Caco-2 (cell line): ENCODE measurements around the gene FAP. TPM values are rescaled to one million over a fixed set of nuclear protein-coding genes. Genes with fewer than 3 reads are reported as not detected.

ENCODE experiments used
- BruUV-seq: library from RNA; stranded (reverse); fragments of 400-500 nt; replicated peaks from 2 replicates; lab custom pipeline; 2021; lab: Mats Ljungman, UMichigan
- CTCF ChIA-PET: fragments of 300-600 bp; sonication (Branson Sonifier 250); formaldehyde crosslinking; loops from one replicate; lab custom pipeline; 2022; ENCODE audit warnings: antibody characterized with exemption; lab: Charles Lee
- POLR2A ChIA-PET: fragments of 300-600 bp; sonication (Branson Sonifier 250); formaldehyde crosslinking; loops from one replicate; lab custom pipeline; 2022; ENCODE audit warnings: antibody characterized with exemption; lab: Charles Lee
- DNase-seq, 2 experiments: peaks; one replicate each; pipeline versions ENCODE4 v3.0.0 to v3.0.0-alpha.2; 2020 to 2022
- H3K27me3 ChIP-seq: replicated peaks from 2 replicates; pipeline ENCODE4 v1.6.0; 2011; ENCODE audit warnings: low read length; ENCODE audit not compliant: control insufficient read depth, insufficient read depth
- H3K36me3 ChIP-seq: 2 replicates; pipeline ENCODE4 v1.5.1; 2011; ENCODE audit warnings: low read length; ENCODE audit not compliant: control insufficient read depth, insufficient read depth
- H3K4me1 ChIP-seq: fragments of 250-450 bp; sonication (Bioruptor Pico); 2 replicates; pipeline ENCODE4 v1.5.1; 2020; ENCODE audit warnings: mild to moderate bottlenecking
- H3K4me3 ChIP-seq: 2 replicates; pipeline ENCODE4 v1.5.1; 2011; ENCODE audit warnings: low read depth, mild to moderate bottlenecking, control low read depth, low read length
- H3K9me3 ChIP-seq: fragments of 250-450 bp; sonication (Bioruptor Pico); 2 replicates; pipeline ENCODE4 v1.5.1; 2020; ENCODE audit warnings: mild to moderate bottlenecking, moderate library complexity
- H3K27ac Mint-ChIP-seq: one replicate; pipeline ENCODE4 v1.8.0; 2022; ENCODE audit warnings: mixed read lengths; ENCODE audit not compliant: unreplicated experiment
- H3K27me3 Mint-ChIP-seq: one replicate; pipeline ENCODE4 v1.8.0; 2022; ENCODE audit warnings: mixed read lengths; ENCODE audit not compliant: insufficient read depth, unreplicated experiment
- H3K36me3 Mint-ChIP-seq: one replicate; pipeline ENCODE4 v1.8.0; 2022; ENCODE audit warnings: mild to moderate bottlenecking, mixed read lengths; ENCODE audit not compliant: insufficient read depth, unreplicated experiment
- H3K4me1 Mint-ChIP-seq: one replicate; pipeline ENCODE4 v1.8.0; 2022; ENCODE audit warnings: low read depth, mixed read lengths; ENCODE audit not compliant: unreplicated experiment
- H3K4me3 Mint-ChIP-seq: one replicate; pipeline ENCODE4 v1.8.0; 2022; ENCODE audit warnings: mild to moderate bottlenecking, moderate library complexity, mixed read lengths; ENCODE audit not compliant: unreplicated experiment
- H3K9me3 Mint-ChIP-seq: one replicate; pipeline ENCODE4 v1.8.0; 2022; ENCODE audit warnings: mixed read lengths; ENCODE audit not compliant: unreplicated experiment
- intact Hi-C: fragments of 100-400 bp; cut with micrococcal nuclease; formaldehyde crosslinking; loops from one replicate; pipeline ENCODE4 v1.10.0; 2022; ENCODE audit not compliant: unreplicated experiment
- total RNA-seq: library from RNA; stranded (reverse); gene quantifications from 2 replicates; pipeline ENCODE4 v1.2.3, GENCODE V29; 2022
- TF ChIP-seq, protein P1 (sequence below), 2 experiments: fragments of 200-600 bp in 1 of 2; IDR thresholded peaks; 1 replicate in 1 of 2; 2 replicates in 1 of 2; pipeline versions ENCODE4 v1.5.1 to v1.8.0; 2011 to 2022; ENCODE audit warnings: antibody characterized with exemption in 1 of 2, control low read depth in 1 of 2, inconsistent platforms in 1 of 2, low read depth in 1 of 2, low read length in 1 of 2, mild to moderate bottlenecking in 1 of 2, moderate library complexity in 1 of 2; ENCODE audit not compliant: insufficient read depth in 1 of 2, severe bottlenecking in 1 of 2, unreplicated experiment in 1 of 2

Gene FAP
- total RNA-seq, 1 experiment from 2014 or later: not detected

DNA sequence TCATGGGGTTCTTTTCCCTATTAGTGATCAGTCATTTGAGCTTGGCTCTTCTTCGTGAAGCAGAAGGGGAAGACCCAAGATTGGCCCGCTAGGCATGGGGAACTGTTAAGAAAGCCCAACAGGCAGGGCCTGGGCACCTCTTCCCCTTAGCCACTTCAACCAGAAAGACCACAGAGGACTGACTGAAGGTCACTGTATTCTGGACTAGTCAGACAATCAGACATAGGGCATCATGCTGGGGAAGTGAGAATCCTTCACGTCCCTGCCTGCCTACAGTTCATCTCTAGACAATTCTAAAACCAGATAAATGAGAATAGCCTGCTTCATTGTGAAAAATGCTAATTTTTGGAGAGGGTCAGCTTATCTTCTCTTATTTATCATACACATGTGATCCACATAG lies 28.1 kb downstream of the FAP start:
- intact Hi-C loops: no loop called here
- H3K27me3 ChIP-seq: no peaks in the 10 kb centered on the region
- no peak overlapping the region for H3K27ac Mint-ChIP-seq
- ChIA-PET POLR2A (no interaction called here), CTCF (no interaction called here)
- TF ChIP-seq, protein P1, sequence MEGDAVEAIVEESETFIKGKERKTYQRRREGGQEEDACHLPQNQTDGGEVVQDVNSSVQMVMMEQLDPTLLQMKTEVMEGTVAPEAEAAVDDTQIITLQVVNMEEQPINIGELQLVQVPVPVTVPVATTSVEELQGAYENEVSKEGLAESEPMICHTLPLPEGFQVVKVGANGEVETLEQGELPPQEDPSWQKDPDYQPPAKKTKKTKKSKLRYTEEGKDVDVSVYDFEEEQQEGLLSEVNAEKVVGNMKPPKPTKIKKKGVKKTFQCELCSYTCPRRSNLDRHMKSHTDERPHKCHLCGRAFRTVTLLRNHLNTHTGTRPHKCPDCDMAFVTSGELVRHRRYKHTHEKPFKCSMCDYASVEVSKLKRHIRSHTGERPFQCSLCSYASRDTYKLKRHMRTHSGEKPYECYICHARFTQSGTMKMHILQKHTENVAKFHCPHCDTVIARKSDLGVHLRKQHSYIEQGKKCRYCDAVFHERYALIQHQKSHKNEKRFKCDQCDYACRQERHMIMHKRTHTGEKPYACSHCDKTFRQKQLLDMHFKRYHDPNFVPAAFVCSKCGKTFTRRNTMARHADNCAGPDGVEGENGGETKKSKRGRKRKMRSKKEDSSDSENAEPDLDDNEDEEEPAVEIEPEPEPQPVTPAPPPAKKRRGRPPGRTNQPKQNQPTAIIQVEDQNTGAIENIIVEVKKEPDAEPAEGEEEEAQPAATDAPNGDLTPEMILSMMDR (IDR thresholded peaks at IDR 0.05; ENCODE audit: insufficient read depth in 1 of 2, low read depth in 1 of 2, low read length in 1 of 2, severe bottlenecking in 1 of 2, unreplicated experiment in 1 of 2): no peak
- H3K4me1 ChIP-seq: no peaks in the 10 kb centered on the region
- H3K4me1 Mint-ChIP-seq: no peaks in the 10 kb centered on the region
- H3K4me3 Mint-ChIP-seq: no peak overlapping the region
- H3K36me3 Mint-ChIP-seq: no peaks in the 10 kb centered on the region
- H3K27me3 Mint-ChIP-seq: peaks cover 7% of the 10 kb centered on the region
- H3K9me3 Mint-ChIP-seq: no peaks in the 10 kb centered on the region
- no TSS peak for BruUV-seq
- H3K9me3 ChIP-seq: no peaks in the 10 kb centered on the region
- H3K4me3 ChIP-seq: no peak overlapping the region
- H3K36me3 ChIP-seq: no peaks in the 10 kb centered on the region
- DNase-seq: no peak

DNA sequence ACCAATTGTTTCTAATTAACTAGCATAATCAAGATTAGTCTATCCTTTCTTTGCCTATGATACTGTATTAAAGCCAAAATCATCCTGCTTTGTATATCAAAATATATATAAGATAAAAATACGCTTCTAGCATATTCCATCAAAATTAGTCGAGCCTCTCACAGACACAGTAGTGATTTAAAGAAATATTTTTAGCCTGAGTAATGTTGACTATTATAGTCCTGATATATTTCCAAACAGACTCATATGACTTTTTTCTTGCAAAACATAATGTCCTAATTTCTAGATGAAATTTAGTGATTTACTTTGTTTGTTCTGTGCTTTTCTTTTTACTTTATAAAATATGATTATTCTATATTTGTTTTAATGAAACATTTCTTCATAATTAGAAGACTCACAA lies 30.9 kb downstream of the FAP start:
- Histone ChIP-seq H3K4me1 (no peaks in the 10 kb centered on the region), H3K9me3 (no peaks in the 10 kb centered on the region), H3K36me3 (no peaks in the 10 kb centered on the region), H3K4me3 (no peak overlapping the region), H3K27me3 (no peaks in the 10 kb centered on the region)
- Mint-ChIP-seq H3K27me3 (peaks cover 3% of the 10 kb centered on the region), H3K27ac (no peak overlapping the region), H3K4me1 (no peaks in the 10 kb centered on the region), H3K9me3 (no peaks in the 10 kb centered on the region), H3K4me3 (no peak overlapping the region), H3K36me3 (no peaks in the 10 kb centered on the region)
- ChIA-PET CTCF (no interaction called here), POLR2A (no interaction called here)
- no TSS peak for BruUV-seq
- TF ChIP-seq, protein P1 (IDR thresholded peaks at IDR 0.05; ENCODE audit: insufficient read depth in 1 of 2, low read depth in 1 of 2, low read length in 1 of 2, severe bottlenecking in 1 of 2, unreplicated experiment in 1 of 2): no peak
- DNase-seq: no peak
- intact Hi-C loops: no loop called here

DNA sequence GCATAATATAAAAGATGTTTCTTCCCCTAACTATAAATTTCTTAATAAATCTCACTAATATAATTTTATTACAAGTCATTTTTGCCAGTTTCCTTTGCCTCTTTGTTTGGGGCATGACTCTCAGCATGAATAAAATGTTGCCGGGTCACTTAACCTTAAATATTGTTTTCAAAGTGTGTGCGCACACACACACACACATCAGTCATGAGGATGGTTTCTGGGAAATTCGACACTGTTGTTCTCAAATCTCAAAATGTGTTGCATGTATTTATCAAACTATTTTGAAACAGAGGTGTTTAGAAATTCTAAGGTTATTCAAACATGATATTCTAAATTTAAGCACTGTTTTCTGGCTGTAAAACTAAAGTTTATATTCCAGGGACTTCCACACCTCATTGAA lies 31.5 kb downstream of the FAP start:
- ChIA-PET CTCF (no interaction called here), POLR2A (no interaction called here)
- intact Hi-C loops: no loop called here
- TF ChIP-seq, protein P1 (IDR thresholded peaks at IDR 0.05; ENCODE audit: insufficient read depth in 1 of 2, low read depth in 1 of 2, low read length in 1 of 2, severe bottlenecking in 1 of 2, unreplicated experiment in 1 of 2): no peak
- Mint-ChIP-seq H3K27ac (no peak overlapping the region), H3K9me3 (no peaks in the 10 kb centered on the region), H3K4me3 (no peak overlapping the region), H3K27me3 (no peaks in the 10 kb centered on the region), H3K36me3 (no peaks in the 10 kb centered on the region), H3K4me1 (no peaks in the 10 kb centered on the region)
- Histone ChIP-seq H3K9me3 (no peaks in the 10 kb centered on the region), H3K36me3 (no peaks in the 10 kb centered on the region), H3K27me3 (no peaks in the 10 kb centered on the region), H3K4me1 (no peaks in the 10 kb centered on the region), H3K4me3 (no peak overlapping the region)
- BruUV-seq: no TSS peak
- DNase-seq: no peak
